Glutamatergic neuron (in vitro differentiated cells): ENCODE measurements around the gene CENPN. TPM values are rescaled to one million over a fixed set of nuclear protein-coding genes. Genes with fewer than 3 reads are reported as not detected.

ENCODE experiments used
- DNase-seq: peaks from one replicate; pipeline ENCODE4 v3.0.0; 2022
- H3K27ac Mint-ChIP-seq: one replicate; pipeline ENCODE4 v1.8.0; 2020; ENCODE audit warnings: mild to moderate bottlenecking, mixed read lengths, inconsistent platforms; ENCODE audit not compliant: unreplicated experiment
- H3K27me3 Mint-ChIP-seq: one replicate; pipeline ENCODE4 v1.8.0; 2020; ENCODE audit warnings: mild to moderate bottlenecking, moderate library complexity, mixed read lengths, inconsistent platforms; ENCODE audit not compliant: unreplicated experiment
- H3K36me3 Mint-ChIP-seq: one replicate; pipeline ENCODE4 v1.8.0; 2020; ENCODE audit warnings: mild to moderate bottlenecking, mixed read lengths, inconsistent platforms; ENCODE audit not compliant: unreplicated experiment
- H3K4me1 Mint-ChIP-seq: one replicate; pipeline ENCODE4 v1.8.0; 2020; ENCODE audit warnings: mild to moderate bottlenecking, low read depth, mixed read lengths, inconsistent platforms; ENCODE audit not compliant: unreplicated experiment
- H3K4me3 Mint-ChIP-seq: one replicate; pipeline ENCODE4 v1.8.0; 2020; ENCODE audit warnings: mild to moderate bottlenecking, mixed read lengths, inconsistent platforms; ENCODE audit not compliant: unreplicated experiment
- H3K9me3 Mint-ChIP-seq: one replicate; pipeline ENCODE4 v1.8.0; 2020; ENCODE audit warnings: mild to moderate bottlenecking, moderate library complexity, mixed read lengths, inconsistent platforms; ENCODE audit not compliant: unreplicated experiment
- total RNA-seq: library from RNA; stranded (reverse); fragmentation: NEBNext Ultra II Directional; extraction: Animal tissue kit (Norgen Biotek cat#: 25700); gene quantifications from one replicate; pipeline ENCODE4 v1.2.1, GENCODE V29; 2021; ENCODE audit not compliant: unreplicated experiment
- TF ChIP-seq, protein P1 (sequence below): fragments of 200-600 bp; sonication (generic); IDR thresholded peaks from one replicate; pipeline ENCODE4 v1.5.0; 2021; ENCODE audit not compliant: partially characterized antibody, unreplicated experiment

The CENPN gene
- total RNA-seq, 1 donor from 2014 or later, result 9.2 TPM

DNA sequence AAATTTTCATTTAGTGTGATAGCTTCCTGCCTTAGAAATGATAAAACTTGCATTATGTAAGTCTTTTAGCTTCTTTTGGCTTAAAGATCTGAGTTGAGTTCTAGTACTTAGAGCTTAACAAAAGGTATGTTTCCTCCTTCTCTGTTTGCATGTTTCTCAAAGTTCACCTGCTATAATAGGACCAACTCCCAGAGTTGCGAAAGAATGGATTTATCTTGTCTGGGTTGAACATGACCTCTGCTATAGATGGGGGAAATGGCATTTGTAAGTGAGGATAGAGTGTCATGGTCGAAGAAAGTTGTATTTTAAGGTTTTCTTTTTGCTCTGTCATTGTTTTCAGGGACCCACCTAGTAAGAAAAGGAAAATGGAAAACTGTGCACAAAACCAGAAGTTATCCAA is 35.8 kb downstream of the CENPN start:
- no peaks in the 10 kb centered on the region for H3K36me3 Mint-ChIP-seq
- no peak for DNase-seq
- no peak overlapping the region for H3K27ac Mint-ChIP-seq
- no peaks in the 10 kb centered on the region for H3K9me3 Mint-ChIP-seq
- H3K4me1 Mint-ChIP-seq, result peaks cover 10% of the 10 kb centered on the region
- TF ChIP-seq, protein P1, sequence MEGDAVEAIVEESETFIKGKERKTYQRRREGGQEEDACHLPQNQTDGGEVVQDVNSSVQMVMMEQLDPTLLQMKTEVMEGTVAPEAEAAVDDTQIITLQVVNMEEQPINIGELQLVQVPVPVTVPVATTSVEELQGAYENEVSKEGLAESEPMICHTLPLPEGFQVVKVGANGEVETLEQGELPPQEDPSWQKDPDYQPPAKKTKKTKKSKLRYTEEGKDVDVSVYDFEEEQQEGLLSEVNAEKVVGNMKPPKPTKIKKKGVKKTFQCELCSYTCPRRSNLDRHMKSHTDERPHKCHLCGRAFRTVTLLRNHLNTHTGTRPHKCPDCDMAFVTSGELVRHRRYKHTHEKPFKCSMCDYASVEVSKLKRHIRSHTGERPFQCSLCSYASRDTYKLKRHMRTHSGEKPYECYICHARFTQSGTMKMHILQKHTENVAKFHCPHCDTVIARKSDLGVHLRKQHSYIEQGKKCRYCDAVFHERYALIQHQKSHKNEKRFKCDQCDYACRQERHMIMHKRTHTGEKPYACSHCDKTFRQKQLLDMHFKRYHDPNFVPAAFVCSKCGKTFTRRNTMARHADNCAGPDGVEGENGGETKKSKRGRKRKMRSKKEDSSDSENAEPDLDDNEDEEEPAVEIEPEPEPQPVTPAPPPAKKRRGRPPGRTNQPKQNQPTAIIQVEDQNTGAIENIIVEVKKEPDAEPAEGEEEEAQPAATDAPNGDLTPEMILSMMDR, result no peak
- no peaks in the 10 kb centered on the region for H3K27me3 Mint-ChIP-seq
- H3K4me3 Mint-ChIP-seq, result no peak overlapping the region

DNA sequence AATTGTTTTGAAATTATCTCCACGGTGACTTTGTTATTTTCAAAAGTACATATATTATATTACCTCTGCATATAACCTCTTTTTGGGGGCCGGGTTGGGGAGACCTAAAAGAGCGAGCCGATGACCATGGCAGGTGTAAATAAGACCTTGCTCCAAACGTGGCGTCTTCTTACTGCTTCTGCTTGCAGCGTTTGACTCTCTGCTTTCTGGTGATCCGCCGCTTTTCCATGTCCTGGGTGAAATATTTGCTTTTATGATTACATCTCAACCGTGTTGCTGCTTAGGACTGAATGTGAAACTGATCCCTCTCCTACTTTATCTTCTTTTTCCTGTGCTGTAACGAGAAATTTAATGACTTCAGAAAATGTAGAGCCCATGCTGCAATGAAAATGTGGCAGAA is 46.7 kb downstream of the CENPN start:
- peaks cover 8% of the 10 kb centered on the region for H3K9me3 Mint-ChIP-seq
- no peaks in the 10 kb centered on the region for H3K4me1 Mint-ChIP-seq
- DNase-seq, result no peak
- no peak overlapping the region for H3K27ac Mint-ChIP-seq
- peaks cover 23% of the 10 kb centered on the region for H3K36me3 Mint-ChIP-seq
- H3K27me3 Mint-ChIP-seq, result no peaks in the 10 kb centered on the region
- H3K4me3 Mint-ChIP-seq, result no peak overlapping the region
- TF ChIP-seq, protein P1, result no peak

DNA sequence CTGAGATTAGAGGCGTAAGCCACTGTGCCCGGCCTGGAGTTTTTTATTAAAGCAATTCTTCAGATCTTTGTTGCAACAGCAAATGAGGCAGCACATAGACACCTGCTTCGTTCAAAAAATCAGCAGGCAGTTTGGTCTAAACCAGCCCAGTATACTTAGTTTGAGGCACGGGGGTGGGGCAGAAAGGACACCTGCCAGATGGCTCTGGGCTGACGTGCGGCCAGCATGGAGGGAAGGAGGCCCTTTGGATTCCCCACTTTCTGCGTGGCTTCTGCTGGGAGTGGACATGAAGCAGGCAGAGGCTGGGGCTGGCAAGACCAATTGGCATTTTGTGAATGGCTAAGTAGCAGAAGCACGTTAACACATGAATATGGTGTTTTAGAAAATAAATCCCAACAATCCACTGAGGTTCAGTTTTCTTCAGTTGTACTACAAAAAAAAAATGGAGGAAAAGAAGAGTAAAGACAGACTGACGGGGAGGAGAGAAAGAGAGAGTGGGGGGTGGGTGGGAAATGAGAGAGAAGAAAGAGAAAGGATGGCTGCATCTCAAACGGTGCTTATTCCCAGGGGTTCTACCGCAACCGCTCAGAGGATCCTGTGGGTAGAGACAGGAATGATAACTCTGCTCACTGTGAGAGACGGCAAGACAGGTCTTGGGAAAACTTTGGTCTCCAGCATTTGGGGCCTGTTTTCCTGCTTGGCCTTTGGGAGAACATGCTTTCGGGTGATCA is 53.7 kb downstream of the CENPN start:
- Mint-ChIP-seq H3K27me3 (no peaks in the 10 kb centered on the region), H3K4me1 (peaks cover 17% of the 10 kb centered on the region), H3K9me3 (peaks cover 4% of the 10 kb centered on the region), H3K36me3 (no peaks in the 10 kb centered on the region), H3K27ac (peak overlapping the region; percentile 91), H3K4me3 (peak overlapping the region; percentile 84)
- TF ChIP-seq, protein P1, result no peak
- peak; percentile 35 for DNase-seq

DNA sequence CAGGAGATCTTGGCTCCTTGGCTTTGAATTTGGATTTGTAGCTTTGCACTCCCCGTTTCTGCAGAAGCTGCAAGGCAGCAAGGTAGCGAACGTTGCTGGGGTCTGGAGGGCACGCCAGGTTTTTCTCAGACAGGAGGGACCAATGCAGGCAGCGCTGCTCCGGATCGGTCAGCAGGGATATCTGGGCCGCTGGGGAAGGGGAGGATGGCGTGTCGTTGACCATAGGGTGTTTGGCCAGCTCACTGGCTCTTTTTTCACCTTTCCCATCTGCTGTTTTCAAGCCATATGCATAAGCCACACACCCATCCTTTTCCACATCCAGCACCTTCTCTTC is 54.3 kb downstream of the CENPN start:
- TF ChIP-seq, protein P1, result no peak
- H3K27me3 Mint-ChIP-seq, result no peaks in the 10 kb centered on the region
- peaks cover 17% of the 10 kb centered on the region for H3K4me1 Mint-ChIP-seq
- H3K4me3 Mint-ChIP-seq, result peak overlapping the region; percentile 84
- H3K27ac Mint-ChIP-seq, result peak overlapping the region; percentile 91
- DNase-seq, result peak; percentile 27
- peaks cover 4% of the 10 kb centered on the region for H3K9me3 Mint-ChIP-seq
- no peaks in the 10 kb centered on the region for H3K36me3 Mint-ChIP-seq

DNA sequence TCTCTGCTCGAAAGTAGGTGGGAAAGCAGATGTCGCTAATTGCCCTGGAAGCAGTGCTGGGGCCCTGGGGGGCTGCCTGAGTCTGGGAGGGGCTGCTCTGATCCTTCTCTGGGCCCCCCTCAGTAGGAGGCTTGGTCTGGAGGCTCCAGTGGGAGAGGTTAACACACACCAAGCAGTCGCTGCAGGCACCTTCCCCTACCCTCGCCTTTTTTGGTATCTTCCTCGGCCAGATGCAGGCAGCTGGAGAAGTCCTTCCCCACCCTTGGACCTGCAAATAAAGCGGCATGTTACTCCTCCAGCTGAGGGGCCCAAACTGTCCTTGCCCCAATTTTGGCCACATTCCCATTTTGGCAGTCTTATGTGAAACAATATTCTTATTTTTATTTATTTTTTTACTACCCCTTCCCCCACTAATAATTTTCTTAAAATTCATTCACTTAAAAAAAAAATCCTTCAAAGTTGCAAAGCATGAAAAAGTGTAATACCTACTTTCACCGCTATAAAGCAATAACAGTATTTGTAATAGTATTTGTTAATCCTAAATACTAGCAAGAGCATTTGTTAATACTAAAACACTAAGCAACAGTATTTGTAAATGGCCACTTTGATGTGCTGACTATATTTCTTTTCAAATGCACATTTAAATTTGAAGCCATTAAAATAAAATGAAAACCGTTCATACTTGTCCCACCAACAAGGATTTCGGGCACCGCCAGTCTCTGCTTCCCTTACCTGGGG is 55.0 kb downstream of the CENPN start:
- H3K4me1 Mint-ChIP-seq, result peaks cover 17% of the 10 kb centered on the region
- H3K9me3 Mint-ChIP-seq, result peaks cover 4% of the 10 kb centered on the region
- peak overlapping the region; percentile 91 for H3K27ac Mint-ChIP-seq
- no peaks in the 10 kb centered on the region for H3K27me3 Mint-ChIP-seq
- DNase-seq, result peak; percentile 22
- H3K4me3 Mint-ChIP-seq, result peak overlapping the region; percentile 38
- no peaks in the 10 kb centered on the region for H3K36me3 Mint-ChIP-seq
- TF ChIP-seq, protein P1, result peak; percentile 49
